Breast epithelium (tissue), 4 donors: Measurements from ENCODE around the gene SIL1. TPM values are rescaled to one million over a fixed set of nuclear protein-coding genes. Genes with fewer than 3 reads are reported as not detected.
"Not testable (repeated sequence)": the region's sequence is repeated elsewhere in the genome, so short reads cannot be mapped to it uniquely, and the experiment has no call there.

Source experiments
- DNase-seq, 2 donors: peaks; one replicate each; pipeline ENCODE4 v3.0.0-alpha.2; 2019; ENCODE audit warnings: low spot score in 2 of 2
- H3K27ac ChIP-seq, 2 donors: fragments of 200-600 bp; sonication (generic) in 1 of 2; one replicate each; pipeline ENCODE4 v1.5.1; 2016 to 2019; ENCODE audit warnings: mild to moderate bottlenecking in 1 of 2
- H3K27me3 ChIP-seq, 2 donors: fragments of 200-600 bp; sonication (generic) in 1 of 2; one replicate each; pipeline versions ENCODE4 v1.5.1 to v1.6.0; 2017 to 2019; ENCODE audit warnings: control low read depth in 1 of 2, mild to moderate bottlenecking in 1 of 2
- H3K36me3 ChIP-seq: fragments of 200-600 bp; one replicate; pipeline ENCODE4 v1.5.1; 2019
- H3K4me1 ChIP-seq, 2 donors: fragments of 200-600 bp; sonication (generic); one replicate each; pipeline ENCODE4 v1.5.1; 2016 to 2019; ENCODE audit warnings: control low read depth in 1 of 2
- H3K4me3 ChIP-seq, 3 donors: fragments of 200-600 bp; sonication (generic); 1 replicate in 2 of 3; 2 replicates in 1 of 3; pipeline ENCODE4 v1.5.1; 2016 to 2019; ENCODE audit warnings: mild to moderate bottlenecking in 3 of 3, moderate library complexity in 2 of 3
- H3K9me3 ChIP-seq, 2 donors: fragments of 200-600 bp; sonication (generic) in 1 of 2; one replicate each; pipeline ENCODE4 v1.5.1; 2016 to 2019; ENCODE audit warnings: control low read depth in 1 of 2
- CTCF ChIP-seq, 3 donors: fragments of 450-650 bp; IDR thresholded peaks; one replicate each; pipeline ENCODE4 v1.5.1; 2016 to 2017; ENCODE audit warnings: antibody characterized with exemption in 3 of 3, mild to moderate bottlenecking in 3 of 3, moderate library complexity in 3 of 3
- POLR2A ChIP-seq: fragments of 450-650 bp; IDR thresholded peaks from one replicate; pipeline ENCODE4 v1.6.1; 2016; ENCODE audit warnings: antibody characterized with exemption, mild to moderate bottlenecking, moderate library complexity
- POLR2AphosphoS5 ChIP-seq, 3 donors: sonication (generic); formaldehyde crosslinking; IDR thresholded peaks; one replicate each; pipeline ENCODE4 v1.6.1; 2017; ENCODE audit warnings: antibody characterized with exemption in 3 of 3
- intact Hi-C: fragments of 100-400 bp; cut with DNase I; formaldehyde crosslinking; loops from one replicate; pipeline ENCODE4 v1.15.1; 2023; ENCODE audit warnings: low total_unique reads
- total RNA-seq, 3 donors: library from RNA; depleted of rRNA; stranded (reverse); fragments of >200 nt; gene quantifications; one replicate each; pipeline ENCODE4 v1.1.0, GENCODE V29; 2016

SIL1 gene
- total RNA-seq, 3 donors from 2014 or later: 29.9 to 63.9 (median 48.2) TPM

- Histone ChIP-seq H3K27ac (no peak overlapping the region), H3K27me3 (no peaks in the 10 kb centered on the region), H3K4me1 (no peaks in the 10 kb centered on the region), H3K9me3 (no peaks in the 10 kb centered on the region), H3K4me3 (no peak overlapping the region), H3K36me3 (no peaks in the 10 kb centered on the region)
- DNase-seq: no peak
- intact Hi-C loops: no loop called here
- no peak for TF ChIP-seq POLR2AphosphoS5 (IDR thresholded peaks at IDR 0.05)
- TF ChIP-seq CTCF (IDR thresholded peaks at IDR 0.05): no peak
- TF ChIP-seq POLR2A: no peak
Observed at GRCh38 chr5:139038613-139039305, 159.4 kb downstream of the SIL1 start.

- no peaks in the 10 kb centered on the region for H3K9me3 ChIP-seq
Observed at GRCh38 chr5:139037732-139038131, 160.4 kb downstream of the SIL1 start.

GRCh38 chr5:139036332-139036731 lies 161.8 kb downstream of the SIL1 start:
- H3K4me3 ChIP-seq, DNase-seq, intact Hi-C loops, H3K9me3 ChIP-seq, H3K27me3 ChIP-seq, H3K4me1 ChIP-seq, H3K27ac ChIP-seq, H3K36me3 ChIP-seq: not testable (repeated sequence)

More at GRCh38 chr5:139037732-139038131, 160.4 kb downstream of the SIL1 start:
- no peaks in the 10 kb centered on the region for H3K4me1 ChIP-seq
- H3K27ac ChIP-seq: no peak overlapping the region
- H3K36me3 ChIP-seq: no peaks in the 10 kb centered on the region
- no peak overlapping the region for H3K4me3 ChIP-seq
- intact Hi-C loops: no loop called here
- no peaks in the 10 kb centered on the region for H3K27me3 ChIP-seq
- TF ChIP-seq POLR2A (no peak), CTCF (IDR thresholded peaks at IDR 0.05) (no peak), POLR2AphosphoS5 (IDR thresholded peaks at IDR 0.05) (no peak)
- no peak for DNase-seq

- Histone ChIP-seq H3K4me1 (peaks cover 0 to 4% of the 10 kb centered on the region in 2 donors), H3K27ac (no peak overlapping the region), H3K36me3 (no peaks in the 10 kb centered on the region), H3K4me3 (no peak overlapping the region), H3K9me3 (no peaks in the 10 kb centered on the region), H3K27me3 (no peaks in the 10 kb centered on the region)
- DNase-seq: no peak
- intact Hi-C loops: no loop called here
- TF ChIP-seq POLR2A: no peak
- no peak for TF ChIP-seq CTCF (IDR thresholded peaks at IDR 0.05)
- TF ChIP-seq POLR2AphosphoS5 (IDR thresholded peaks at IDR 0.05): no peak
Observed at GRCh38 chr5:139027150-139027549, 171.0 kb downstream of the SIL1 start.

GRCh38 chr5:139025651-139026050 lies 172.5 kb downstream of the SIL1 start:
- TF ChIP-seq POLR2AphosphoS5 (IDR thresholded peaks at IDR 0.05) (no peak), CTCF (IDR thresholded peaks at IDR 0.05) (no peak)
- Histone ChIP-seq H3K27me3 (no peaks in the 10 kb centered on the region), H3K27ac (no peak overlapping the region), H3K4me3 (no peak overlapping the region), H3K9me3 (no peaks in the 10 kb centered on the region), H3K4me1 (peaks cover 0 to 4% of the 10 kb centered on the region in 2 donors), H3K36me3 (no peaks in the 10 kb centered on the region)
- intact Hi-C loops: no loop called here
- DNase-seq: no peak

- Histone ChIP-seq H3K27me3 (no peaks in the 10 kb centered on the region), H3K4me1 (peaks cover 0 to 4% of the 10 kb centered on the region in 2 donors), H3K4me3 (no peak overlapping the region), H3K27ac (peak overlapping the region; percentile 30 to 62), H3K36me3 (no peaks in the 10 kb centered on the region), H3K9me3 (no peaks in the 10 kb centered on the region)
- intact Hi-C loops: no loop called here
- no peak for DNase-seq
- TF ChIP-seq POLR2AphosphoS5 (IDR thresholded peaks at IDR 0.05) (no peak), POLR2A (no peak), CTCF (IDR thresholded peaks at IDR 0.05) (no peak)
Observed at GRCh38 chr5:139023286-139023685, 174.9 kb downstream of the SIL1 start.
